K562 (cell line): ENCODE results near the gene MRPS18B.

Experiments
- ETV5 ChIP-seq: sonication (generic); formaldehyde crosslinking; IDR thresholded peaks from 2 replicates; pipeline ENCODE4 v1.4.0; 2020; ENCODE audit warnings: low read depth, mild to moderate bottlenecking, missing genetic modification reagents
- KLF1 ChIP-seq: fragments of 450-650 bp; IDR thresholded peaks from 2 replicates; pipeline ENCODE4 v1.6.1; 2016; ENCODE audit warnings: missing genetic modification characterization, missing compliant biosample characterization
- ZNF324 ChIP-seq: fragments of 250-450 bp; sonication (Bioruptor Pico); IDR thresholded peaks from 2 replicates; pipeline ENCODE4 v1.4.0; 2020; ENCODE audit warnings: mild to moderate bottlenecking
- TF ChIP-seq, protein P1 (sequence below): sonication (generic); formaldehyde crosslinking; IDR thresholded peaks from 2 replicates; pipeline ENCODE4 v1.9.0; 2022; ENCODE audit warnings: mild to moderate bottlenecking, missing genetic modification reagents

- no peak for TF ChIP-seq ZNF324
- no peak for TF ChIP-seq ETV5 (CRISPR knock-in tag)
- TF ChIP-seq, protein P1, sequence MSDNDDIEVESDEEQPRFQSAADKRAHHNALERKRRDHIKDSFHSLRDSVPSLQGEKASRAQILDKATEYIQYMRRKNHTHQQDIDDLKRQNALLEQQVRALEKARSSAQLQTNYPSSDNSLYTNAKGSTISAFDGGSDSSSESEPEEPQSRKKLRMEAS (CRISPR knock-in tag) = no peak
- TF ChIP-seq KLF1 (tag) = no peak
Measured at GRCh38 chr6:30578051-30578450, 39.6 kb upstream of the MRPS18B start.
